Inferior parietal cortex (tissue), 1 donor: ENCODE results near the gene COL5A1.
A peak's percentile ranks its signal among the peaks of the same experiment; 100 is the strongest.

Experiments used
- DNase-seq: peaks from one replicate; pipeline ENCODE4 v3.0.0-alpha.2; 2016; ENCODE audit errors: extremely low spot score

COL5A1 gene

DNA sequence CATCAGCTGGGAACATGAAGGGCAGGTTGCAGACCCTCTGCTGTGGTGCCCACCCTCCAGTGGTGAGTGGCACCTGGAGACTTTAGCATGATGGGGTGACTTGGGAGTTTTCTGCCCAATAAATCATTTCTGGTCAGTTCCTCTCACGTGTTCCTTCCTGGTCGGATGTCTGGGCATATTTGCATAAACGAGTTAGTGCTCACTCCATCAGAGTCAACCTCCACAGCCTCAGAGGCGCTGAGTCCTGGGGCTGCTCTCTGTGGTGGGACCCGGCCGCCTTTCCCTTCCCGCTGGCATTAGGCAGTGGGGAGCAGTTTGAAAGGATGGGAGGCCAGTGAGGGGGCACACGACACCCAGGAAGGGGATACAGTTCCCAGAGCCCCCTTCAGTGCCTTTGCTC, 125.0 kb downstream of the COL5A1 start:
- DNase-seq = no peak

GRCh38 chr9:134768332-134768708, 126.7 kb downstream of the COL5A1 start:
- DNase-seq = no peak

GRCh38 chr9:134768709-134769351, 127.2 kb downstream of the COL5A1 start:
- DNase-seq = peak; percentile 55

- DNase-seq = no peak
Observed at GRCh38 chr9:134770972-134771971, 129.7 kb downstream of the COL5A1 start.

- no peak for DNase-seq
Observed at GRCh38 chr9:134772331-134772730, 130.7 kb downstream of the COL5A1 start.

DNA sequence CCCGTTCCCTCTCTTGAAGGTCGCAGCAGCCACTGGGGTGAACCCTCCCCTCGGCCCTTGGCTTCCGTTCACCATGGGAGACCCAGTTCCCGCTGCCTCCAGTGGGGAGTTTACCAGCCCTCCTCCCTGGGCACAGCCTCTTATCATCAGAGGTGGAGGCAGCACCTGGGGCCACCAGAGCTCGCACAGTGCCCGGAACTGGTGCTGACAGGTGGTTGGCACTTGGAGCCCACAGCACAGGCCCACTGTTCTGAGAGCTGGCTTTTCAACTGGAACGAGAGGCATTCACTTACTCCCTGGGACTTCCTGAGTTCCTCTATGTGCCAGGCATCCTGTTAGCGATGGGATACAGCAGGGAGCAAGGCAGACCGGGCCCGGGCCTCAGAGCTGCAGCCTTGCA, 132.2 kb downstream of the COL5A1 start:
- DNase-seq = no peak

GRCh38 chr9:134774410-134774809, 132.8 kb downstream of the COL5A1 start:
- no peak for DNase-seq

DNA sequence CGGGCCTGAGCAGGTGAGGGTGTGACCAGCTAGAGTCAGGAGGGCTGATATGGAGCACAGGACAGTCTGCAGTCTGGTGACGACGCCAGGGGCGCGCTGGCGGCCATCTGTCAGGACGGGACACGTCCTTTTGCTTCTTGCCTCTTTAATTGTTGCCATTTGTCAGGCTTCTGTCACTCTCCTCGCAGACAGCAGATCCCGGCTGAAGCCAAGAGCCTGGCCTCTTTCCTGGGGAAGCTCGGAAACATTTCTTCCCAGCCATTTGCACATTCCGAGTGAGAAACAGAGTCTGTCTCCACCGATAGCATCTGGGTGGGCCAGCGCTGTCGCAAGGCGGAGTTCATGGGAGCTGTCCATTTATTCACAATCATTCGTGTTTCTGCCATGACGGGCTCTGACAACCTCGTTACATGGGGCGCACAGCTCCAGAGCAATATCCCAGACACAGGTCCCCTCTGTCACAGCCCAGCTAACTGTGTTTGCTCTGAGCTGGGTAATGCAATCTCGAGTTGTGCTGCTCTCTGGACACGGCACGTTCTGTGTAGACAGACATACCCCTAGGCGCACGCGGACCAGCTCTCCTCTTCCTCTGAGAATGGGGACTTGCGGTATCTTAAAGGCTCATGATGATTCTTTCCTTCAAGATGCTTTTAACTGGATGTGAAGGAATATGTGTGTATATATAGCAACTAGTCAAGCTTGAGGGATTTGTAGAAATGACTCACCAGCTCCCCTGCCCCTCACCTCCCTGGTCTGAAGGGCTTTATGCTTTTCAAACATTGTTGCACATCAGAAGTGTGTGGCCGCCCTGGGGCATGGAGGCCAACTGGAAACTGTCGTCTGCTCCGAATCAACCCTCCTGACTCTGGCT, 133.7 kb downstream of the COL5A1 start:
- DNase-seq = no peak

DNA sequence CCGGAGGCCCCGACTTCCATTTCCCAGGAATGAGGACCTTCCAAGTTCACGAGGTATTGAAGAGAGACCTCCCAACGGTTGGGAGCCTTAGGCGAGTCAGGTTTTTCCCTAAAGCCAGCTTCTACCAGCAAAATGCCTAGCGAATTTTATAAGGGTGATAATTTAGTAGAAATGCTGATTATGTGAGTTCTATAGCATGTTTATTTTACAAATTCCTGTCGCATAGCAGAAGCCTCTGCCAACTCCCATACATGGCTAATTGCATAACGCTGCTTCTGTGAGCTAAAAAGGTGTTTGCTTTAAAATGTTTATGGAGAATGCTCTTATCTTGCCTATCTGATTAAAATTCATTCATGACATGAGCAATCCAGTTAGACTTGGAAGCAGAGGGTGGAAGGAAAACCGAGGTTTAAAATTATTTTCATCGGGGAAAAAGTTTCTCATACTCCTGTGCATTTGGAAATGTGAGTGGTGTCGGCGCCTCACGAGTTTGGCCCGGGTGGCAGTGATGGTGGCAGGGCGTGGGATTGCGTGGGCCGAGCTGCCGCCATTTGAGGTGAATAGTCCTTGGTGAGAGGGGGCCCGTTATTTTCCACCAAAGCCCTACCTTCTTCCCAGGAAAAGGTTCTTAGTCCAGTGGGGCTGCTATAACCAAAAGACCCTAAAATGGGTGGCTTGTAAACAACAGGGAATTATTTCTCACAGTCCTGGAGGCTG, 134.6 kb downstream of the COL5A1 start:
- DNase-seq = peak; percentile 47

GRCh38 chr9:134777153-134777552, 135.6 kb downstream of the COL5A1 start:
- DNase-seq = no peak

DNA sequence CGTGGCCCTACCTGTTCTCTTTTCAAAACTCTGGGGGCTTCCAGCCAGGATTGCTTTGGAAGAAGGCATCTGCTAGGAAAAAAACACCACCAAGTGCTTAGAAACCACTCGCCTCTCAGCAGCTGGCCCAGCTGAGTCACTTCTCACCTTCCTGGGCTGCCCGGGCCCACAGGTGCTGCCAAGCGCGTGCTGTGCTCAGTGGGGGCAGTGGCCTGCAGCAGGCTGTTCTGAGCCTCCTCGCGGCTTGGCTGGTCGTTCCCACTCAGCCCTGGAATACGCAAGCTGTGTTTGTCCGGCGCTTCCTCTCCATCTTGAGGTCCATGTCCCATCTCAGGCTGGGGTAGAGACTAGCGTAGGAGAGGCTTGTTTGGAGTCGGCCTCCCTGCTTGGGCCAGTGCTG, 136.6 kb downstream of the COL5A1 start:
- no peak for DNase-seq

- no peak for DNase-seq
Observed at GRCh38 chr9:134778841-134779411, 137.3 kb downstream of the COL5A1 start.

DNA sequence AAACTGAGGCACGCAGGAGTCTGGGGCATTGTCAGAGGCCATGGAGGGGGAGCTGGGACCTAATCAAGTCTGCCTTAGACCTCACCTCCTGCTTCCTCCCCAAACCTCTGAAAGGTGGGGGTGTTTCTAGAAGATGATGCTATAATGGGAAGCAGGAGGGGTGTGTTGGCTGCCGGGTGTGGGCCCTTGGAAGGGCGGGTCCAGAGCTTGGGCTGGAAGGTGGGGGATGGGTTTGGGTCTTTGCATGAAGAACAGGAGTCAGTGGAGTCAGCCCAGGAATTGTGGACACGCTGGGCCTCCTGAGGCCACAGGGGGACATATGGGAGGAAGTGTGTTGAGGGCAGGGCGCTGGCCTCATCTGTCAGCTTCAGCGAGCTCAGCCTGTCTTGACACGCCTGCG, 138.0 kb downstream of the COL5A1 start:
- DNase-seq = no peak

DNA sequence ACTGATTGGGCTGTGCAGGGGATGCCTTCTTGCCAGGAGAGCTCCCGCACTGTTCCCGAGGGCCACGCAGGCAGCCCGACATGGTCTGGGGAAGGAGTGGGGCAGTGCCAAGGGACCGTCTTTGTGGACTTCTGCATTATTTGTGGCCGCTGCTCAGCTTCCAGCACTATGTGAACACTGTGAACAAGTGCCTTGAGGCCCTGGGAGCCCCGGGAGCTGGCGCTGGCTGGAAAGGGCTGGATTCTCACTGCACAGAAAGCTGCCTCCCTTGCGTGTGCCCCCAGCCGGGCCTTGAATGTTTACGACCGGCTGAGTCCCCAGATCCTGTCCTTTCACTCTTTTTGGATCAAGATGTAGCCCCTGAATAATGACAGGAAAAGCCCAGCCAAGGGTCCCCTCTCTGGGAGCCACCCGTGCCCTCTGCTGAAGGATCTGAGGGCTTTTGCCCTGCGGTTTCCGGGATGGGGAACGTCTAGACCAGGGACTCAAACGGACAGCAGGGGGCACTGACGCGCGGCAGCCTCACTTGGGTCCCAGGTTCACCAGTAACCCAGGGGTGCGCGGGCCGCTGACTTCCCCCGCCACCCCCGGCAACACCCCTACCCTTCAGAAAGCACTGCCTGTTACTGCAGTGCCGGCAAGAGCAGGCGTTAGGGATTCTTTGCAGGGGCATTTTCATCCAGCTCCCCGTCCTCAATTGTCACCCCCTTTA, 140.1 kb downstream of the COL5A1 start:
- DNase-seq = no peak

- DNase-seq = no peak
Observed at GRCh38 chr9:134782921-134783698, 141.5 kb downstream of the COL5A1 start.

- DNase-seq = no peak
Observed at GRCh38 chr9:134783699-134784039, 142.1 kb downstream of the COL5A1 start.

DNA sequence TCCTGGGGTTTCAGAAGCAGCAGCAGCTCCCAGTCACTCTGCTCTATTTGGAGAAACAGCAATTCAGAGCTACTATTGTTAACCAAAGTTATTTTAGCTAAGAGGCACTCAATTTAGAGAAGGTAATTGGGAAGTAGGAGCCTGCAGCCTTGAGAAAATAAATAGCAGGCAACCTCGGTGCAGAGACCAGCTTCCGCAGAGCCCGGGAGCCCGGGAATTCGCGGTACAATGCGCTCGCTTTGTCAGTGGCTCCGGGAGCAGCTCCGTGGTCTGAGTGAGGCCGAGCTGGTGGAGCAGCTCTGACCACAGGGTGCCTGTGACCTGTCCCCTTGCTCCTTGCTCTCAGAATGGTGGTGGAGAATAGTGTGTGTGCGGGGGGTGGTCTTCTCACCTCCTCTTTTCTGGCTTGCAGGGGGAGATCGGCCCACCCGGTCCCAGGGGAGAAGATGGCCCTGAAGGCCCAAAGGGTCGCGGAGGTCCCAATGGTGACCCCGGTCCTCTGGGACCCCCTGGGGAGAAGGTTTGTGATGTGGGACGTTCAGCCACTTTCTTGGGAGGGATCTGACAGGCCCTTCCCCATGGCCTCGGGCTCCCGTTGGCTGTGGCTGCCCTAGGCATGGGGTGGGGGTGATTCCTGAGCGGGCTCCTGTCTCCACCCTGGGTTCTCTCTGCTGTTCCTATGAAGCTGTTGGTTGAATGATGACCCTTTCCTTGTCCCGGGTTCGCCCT, 143.1 kb downstream of the COL5A1 start:
- DNase-seq = no peak

DNA sequence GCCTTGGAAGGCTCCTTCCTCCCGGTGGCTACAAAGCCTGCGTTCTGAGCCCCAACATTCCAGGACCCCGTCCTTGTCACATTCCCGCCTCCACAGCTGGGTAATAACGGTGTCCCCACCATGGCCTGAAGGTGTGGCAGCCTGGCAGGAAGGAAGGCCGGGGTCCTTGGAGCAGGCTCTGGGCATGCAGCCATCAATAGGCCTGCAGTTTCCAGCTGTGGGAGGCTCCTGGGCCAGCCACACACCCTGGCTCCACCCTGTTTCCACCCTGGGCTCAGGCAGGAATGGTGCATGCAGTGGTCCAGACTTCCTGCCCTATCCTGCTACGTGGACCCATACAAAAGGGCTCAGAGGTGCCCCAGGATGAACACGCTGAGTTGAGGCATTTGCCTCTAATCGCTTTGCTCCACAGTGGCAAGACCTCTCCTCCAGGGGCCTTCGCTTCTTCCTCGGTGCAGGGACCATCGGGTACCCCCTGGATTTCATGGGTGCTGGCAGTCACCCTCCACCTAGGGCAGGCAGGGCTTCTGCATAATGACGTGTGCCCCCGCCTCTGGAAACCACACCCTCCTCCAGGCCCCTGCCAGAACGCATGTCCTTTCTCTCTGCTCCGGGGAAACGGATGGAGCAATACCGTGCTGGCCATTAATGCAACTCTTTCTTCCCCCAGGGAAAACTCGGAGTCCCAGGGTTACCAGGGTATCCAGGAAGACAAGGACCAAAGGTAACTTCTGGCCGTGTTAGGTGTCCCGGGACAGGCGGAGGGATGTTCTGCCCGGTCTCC, 143.9 kb downstream of the COL5A1 start:
- no peak for DNase-seq
